Left lung (tissue), 10 donors: ENCODE measurements around the gene ZSCAN5A. TPM values are rescaled to one million over a fixed set of nuclear protein-coding genes. Genes with fewer than 3 reads are reported as not detected.

Experiments
- ATAC-seq: fragments of 200-7000 bp; cut with Tn5 transposase; one replicate; pipeline ENCODE4 v1.9.1; 2020; ENCODE audit warnings: moderate library complexity
- DNase-seq, 4 donors: peaks; one replicate each; pipeline ENCODE4 v3.0.0-alpha.2; 2013 to 2020
- H3K27ac ChIP-seq, 2 donors: fragments of 200-600 bp; sonication (generic) in 1 of 2; one replicate each; pipeline versions ENCODE4 v1.5.0 to v1.8.0; 2020 to 2021
- H3K27me3 ChIP-seq, 2 donors: fragments of 200-600 bp; sonication (generic) in 1 of 2; one replicate each; pipeline versions ENCODE4 v1.5.0 to v1.8.0; 2020 to 2021
- H3K36me3 ChIP-seq, 2 donors: fragments of 200-600 bp; sonication (generic) in 1 of 2; one replicate each; pipeline versions ENCODE4 v1.5.0 to v1.8.0; 2020 to 2021
- H3K4me1 ChIP-seq, 2 donors: fragments of 200-600 bp; one replicate each; pipeline ENCODE4 v1.8.0; 2021
- H3K4me3 ChIP-seq, 2 donors: fragments of 200-600 bp; sonication (generic) in 1 of 2; one replicate each; pipeline versions ENCODE4 v1.5.0 to v1.8.0; 2020 to 2021; ENCODE audit warnings: mild to moderate bottlenecking in 1 of 2
- H3K9me3 ChIP-seq, 2 donors: fragments of 200-600 bp; sonication (generic) in 1 of 2; one replicate each; pipeline versions ENCODE4 v1.5.0 to v1.8.0; 2020 to 2021
- CTCF ChIP-seq, 2 donors: fragments of 200-600 bp; sonication (generic) in 1 of 2; IDR thresholded peaks; one replicate each; pipeline versions ENCODE4 v1.5.0 to v1.8.0; 2021; ENCODE audit warnings: antibody characterized with exemption in 2 of 2
- intact Hi-C, 2 donors: fragments of 100-400 bp; cut with DNase I; formaldehyde crosslinking; loops; one replicate each; pipeline versions ENCODE4 v1.11.2 to v1.14.2; 2022
- polyA plus RNA-seq, 6 donors: library from polyadenylated mRNA; unstranded; fragments of 120-200 nt; gene quantifications; one replicate each; pipeline ENCODE4 v1.2.1, GENCODE V29; 2013; ENCODE audit not compliant: insufficient read length in 6 of 6
- total RNA-seq, 2 donors: library from RNA; stranded (reverse); fragmentation: NEBNext Ultra II Directional; extraction: Animal tissue kit (Norgen Biotek cat#: 25700); gene quantifications; one replicate each; pipeline ENCODE4 v1.2.1, GENCODE V29; 2021
- donor health status: DM: no; HTN: yes; CAD: no.
- donor health status: DM: no; HTN: no; CAD: no.

Gene ZSCAN5A
- total and polyA plus RNA-seq, 8 donors: 6.8 to 21.8 (median 16.9) TPM

- H3K27ac ChIP-seq: no peak within 1 kb of the TSS
- no peak for TF ChIP-seq CTCF (IDR thresholded peaks at IDR 0.05)
- ATAC-seq: no peak
- DNase-seq: no peak
- no peaks in the 10 kb centered on the region for H3K27me3 ChIP-seq
- H3K36me3 ChIP-seq: no peaks in the 10 kb centered on the region
- peaks cover 0 to 3% of the 10 kb centered on the region in 2 donors for H3K4me1 ChIP-seq
- H3K9me3 ChIP-seq: no peaks in the 10 kb centered on the region
- H3K4me3 ChIP-seq: no peak within 1 kb of the TSS
- intact Hi-C loops: no loop called here
These were observed 42.4 kb downstream of the ZSCAN5A start, which contains the start of gene EDDM13 for GRCh38 chr19:56272161-56272798. EDDM13 (plus strand) TSS chr19:56272748; CDS start chr19:56272835, 87 bp downstream.

- Histone ChIP-seq H3K27ac (peak overlapping the region in 1 of 2 donors; percentile 23), H3K4me3 (no peak overlapping the region), H3K4me1 (peaks cover 0 to 3% of the 10 kb centered on the region in 2 donors), H3K9me3 (no peaks in the 10 kb centered on the region), H3K27me3 (no peaks in the 10 kb centered on the region), H3K36me3 (no peaks in the 10 kb centered on the region)
- ATAC-seq (no peak), DNase-seq (no peak)
- TF ChIP-seq CTCF (IDR thresholded peaks at IDR 0.05): no peak
- intact Hi-C loops: no loop called here
These were observed 43.5 kb downstream of the ZSCAN5A start for GRCh38 chr19:56271151-56271550.

- no peaks in the 10 kb centered on the region for H3K9me3 ChIP-seq
- H3K36me3 ChIP-seq: no peaks in the 10 kb centered on the region
- DNase-seq (peak in 1 of 4 donors; percentile 39), ATAC-seq (peak; percentile 73)
- H3K4me3 ChIP-seq: no peak overlapping the region
- no peaks in the 10 kb centered on the region for H3K27me3 ChIP-seq
- no peak for TF ChIP-seq CTCF (IDR thresholded peaks at IDR 0.05)
- intact Hi-C loops: no loop called here
- H3K27ac ChIP-seq: peak overlapping the region in 1 of 2 donors; percentile 23
- H3K4me1 ChIP-seq: peaks cover 0 to 3% of the 10 kb centered on the region in 2 donors
These were observed 44.0 kb downstream of the ZSCAN5A start for GRCh38 chr19:56270676-56271075.

GRCh38 chr19:56269348-56269747, 45.3 kb downstream of the ZSCAN5A start:
- DNase-seq (no peak), ATAC-seq (no peak)
- intact Hi-C loops: no loop called here
- Histone ChIP-seq H3K27ac (no peak overlapping the region), H3K9me3 (no peaks in the 10 kb centered on the region), H3K4me3 (no peak overlapping the region), H3K4me1 (peaks cover 0 to 3% of the 10 kb centered on the region in 2 donors), H3K27me3 (no peaks in the 10 kb centered on the region), H3K36me3 (no peaks in the 10 kb centered on the region)
- no peak for TF ChIP-seq CTCF (IDR thresholded peaks at IDR 0.05)

GRCh38 chr19:56266051-56266450, 48.6 kb downstream of the ZSCAN5A start:
- DNase-seq: no peak

More at GRCh38 chr19:56266051-56266450, 48.6 kb downstream of the ZSCAN5A start:
- no peak for TF ChIP-seq CTCF (IDR thresholded peaks at IDR 0.05)
- no peak for ATAC-seq
- H3K27me3 ChIP-seq: no peaks in the 10 kb centered on the region
- H3K4me1 ChIP-seq: peaks cover 0 to 3% of the 10 kb centered on the region in 2 donors
- no peak overlapping the region for H3K4me3 ChIP-seq
- no peaks in the 10 kb centered on the region for H3K36me3 ChIP-seq
- no peaks in the 10 kb centered on the region for H3K9me3 ChIP-seq
- H3K27ac ChIP-seq: no peak overlapping the region
- intact Hi-C loops: no loop called here
